ENCODE data around the gene CCDC102B.

CCDC102B gene

DNA sequence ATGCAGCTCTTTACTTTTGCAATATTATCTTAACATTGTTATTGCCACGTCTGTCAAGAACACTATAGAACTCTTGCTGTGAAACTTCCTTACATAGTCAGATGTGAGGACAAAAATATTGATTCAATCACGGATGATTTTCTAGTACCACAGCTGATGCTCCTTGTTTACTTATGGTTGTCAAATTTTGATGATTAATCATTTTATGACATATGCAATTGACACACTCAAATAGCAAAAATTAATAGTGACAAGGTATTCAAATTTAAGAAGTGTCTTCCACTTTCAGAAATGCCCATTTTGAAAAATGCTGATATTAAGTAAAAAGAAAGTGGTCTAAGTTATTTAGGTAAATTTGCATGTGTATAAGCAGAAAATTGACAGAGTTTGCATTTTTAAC lies 284.0 kb downstream of the CCDC102B start:
- no peaks in the 10 kb centered on the region for H3K36me3 ChIP-seq (ENCODE audit: low read depth)

DNA sequence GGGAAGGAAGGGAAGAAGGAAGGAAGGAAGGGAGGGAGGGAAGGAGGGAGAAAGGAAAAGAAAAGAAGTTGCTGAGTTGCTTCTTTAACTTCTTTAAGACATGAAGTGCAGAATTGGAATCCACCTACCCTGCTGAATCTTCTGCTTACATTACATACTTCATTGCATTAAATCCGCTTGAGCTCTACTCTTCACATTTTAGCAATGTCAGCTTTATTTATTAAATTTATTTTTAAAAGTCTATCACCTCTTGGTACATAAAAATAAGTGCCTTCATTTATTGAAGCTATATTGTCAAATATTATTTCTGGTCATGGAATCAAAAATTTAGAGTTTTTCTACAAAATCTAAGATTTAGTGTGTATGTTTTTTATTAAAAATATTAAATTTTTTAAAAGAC lies 284.6 kb downstream of the CCDC102B start:
- DNase-seq (ENCODE audit: low spot score) (no peak), ATAC-seq (ENCODE audit: low read depth) (no peak)
- Histone ChIP-seq H3K36me3 (ENCODE audit: low read depth) (no peaks in the 10 kb centered on the region), H3K4me1 (ENCODE audit: insufficient read depth, poor library complexity, severe bottlenecking) (no peaks in the 10 kb centered on the region), H3K4me3 (ENCODE audit: severe bottlenecking) (no peak overlapping the region), H3K27me3 (ENCODE audit: insufficient read depth, poor library complexity, severe bottlenecking) (no peaks in the 10 kb centered on the region), H3K9me3 (ENCODE audit: severe bottlenecking) (no peaks in the 10 kb centered on the region), H3K27ac (ENCODE audit: poor library complexity, severe bottlenecking) (no peak overlapping the region)
- TF ChIP-seq, protein P1, sequence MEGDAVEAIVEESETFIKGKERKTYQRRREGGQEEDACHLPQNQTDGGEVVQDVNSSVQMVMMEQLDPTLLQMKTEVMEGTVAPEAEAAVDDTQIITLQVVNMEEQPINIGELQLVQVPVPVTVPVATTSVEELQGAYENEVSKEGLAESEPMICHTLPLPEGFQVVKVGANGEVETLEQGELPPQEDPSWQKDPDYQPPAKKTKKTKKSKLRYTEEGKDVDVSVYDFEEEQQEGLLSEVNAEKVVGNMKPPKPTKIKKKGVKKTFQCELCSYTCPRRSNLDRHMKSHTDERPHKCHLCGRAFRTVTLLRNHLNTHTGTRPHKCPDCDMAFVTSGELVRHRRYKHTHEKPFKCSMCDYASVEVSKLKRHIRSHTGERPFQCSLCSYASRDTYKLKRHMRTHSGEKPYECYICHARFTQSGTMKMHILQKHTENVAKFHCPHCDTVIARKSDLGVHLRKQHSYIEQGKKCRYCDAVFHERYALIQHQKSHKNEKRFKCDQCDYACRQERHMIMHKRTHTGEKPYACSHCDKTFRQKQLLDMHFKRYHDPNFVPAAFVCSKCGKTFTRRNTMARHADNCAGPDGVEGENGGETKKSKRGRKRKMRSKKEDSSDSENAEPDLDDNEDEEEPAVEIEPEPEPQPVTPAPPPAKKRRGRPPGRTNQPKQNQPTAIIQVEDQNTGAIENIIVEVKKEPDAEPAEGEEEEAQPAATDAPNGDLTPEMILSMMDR (IDR thresholded peaks at IDR 0.05; ENCODE audit: poor library complexity, severe bottlenecking) = no peak

More for the DNA sequence above, 284.0 kb downstream of the CCDC102B start:
- no peak overlapping the region for H3K27ac ChIP-seq (ENCODE audit: poor library complexity, severe bottlenecking)
- no peaks in the 10 kb centered on the region for H3K27me3 ChIP-seq (ENCODE audit: insufficient read depth, poor library complexity, severe bottlenecking)
- DNase-seq (ENCODE audit: low spot score) (no peak), ATAC-seq (ENCODE audit: low read depth) (no peak)
- H3K4me1 ChIP-seq (ENCODE audit: insufficient read depth, poor library complexity, severe bottlenecking) = no peaks in the 10 kb centered on the region
- TF ChIP-seq, protein P1 (IDR thresholded peaks at IDR 0.05; ENCODE audit: poor library complexity, severe bottlenecking) = no peak
- no peaks in the 10 kb centered on the region for H3K9me3 ChIP-seq (ENCODE audit: severe bottlenecking)
- H3K4me3 ChIP-seq (ENCODE audit: severe bottlenecking) = no peak overlapping the region

DNA sequence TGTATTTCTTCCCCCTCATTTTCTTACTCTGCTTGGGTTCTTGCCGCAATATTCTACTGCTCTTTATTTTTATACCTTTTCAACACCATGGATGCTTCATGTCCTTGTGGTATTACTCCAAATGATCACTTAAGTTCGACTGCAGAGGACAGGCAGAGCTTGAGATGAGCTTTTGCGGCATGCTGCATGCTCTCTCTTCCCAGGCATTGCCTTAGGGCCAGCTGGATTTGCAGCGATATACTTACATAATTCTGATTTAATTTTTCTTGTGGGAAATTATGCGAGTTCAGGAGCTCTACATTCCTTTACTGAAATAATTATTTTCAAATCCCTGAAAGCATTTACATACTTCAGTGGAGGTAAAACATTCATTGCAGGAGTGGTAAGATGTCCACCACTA lies 288.1 kb downstream of the CCDC102B start:
- TF ChIP-seq, protein P1 (IDR thresholded peaks at IDR 0.05; ENCODE audit: poor library complexity, severe bottlenecking) = no peak
- Histone ChIP-seq H3K36me3 (ENCODE audit: low read depth) (no peaks in the 10 kb centered on the region), H3K4me3 (ENCODE audit: severe bottlenecking) (no peak overlapping the region), H3K27me3 (ENCODE audit: insufficient read depth, poor library complexity, severe bottlenecking) (no peaks in the 10 kb centered on the region), H3K27ac (ENCODE audit: poor library complexity, severe bottlenecking) (no peak overlapping the region), H3K4me1 (ENCODE audit: insufficient read depth, poor library complexity, severe bottlenecking) (no peaks in the 10 kb centered on the region), H3K9me3 (ENCODE audit: severe bottlenecking) (no peaks in the 10 kb centered on the region)
- ATAC-seq (ENCODE audit: low read depth) = no peak
- no peak for DNase-seq (ENCODE audit: low spot score)

DNA sequence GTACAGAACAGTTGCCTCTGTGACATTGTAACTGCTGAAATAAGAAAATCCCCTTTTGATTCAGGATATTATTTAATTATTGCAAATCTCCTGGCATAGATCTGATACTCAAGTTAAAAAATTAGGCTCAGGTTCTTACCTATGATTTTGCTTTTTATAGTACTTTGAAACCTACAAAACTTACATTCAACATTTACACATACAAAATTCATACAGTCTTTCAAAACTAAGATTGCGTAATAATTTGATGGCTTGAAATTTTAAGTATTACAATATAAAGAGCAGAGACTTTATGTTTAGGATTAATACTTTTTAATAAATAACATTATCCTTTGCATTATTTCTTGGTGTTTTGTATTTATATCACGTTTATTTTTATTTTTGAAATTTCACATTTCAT lies 291.1 kb downstream of the CCDC102B start:
- H3K4me3 ChIP-seq (ENCODE audit: severe bottlenecking) = no peak overlapping the region
- H3K4me1 ChIP-seq (ENCODE audit: insufficient read depth, poor library complexity, severe bottlenecking) = no peaks in the 10 kb centered on the region
- H3K36me3 ChIP-seq (ENCODE audit: low read depth) = no peaks in the 10 kb centered on the region
- H3K27ac ChIP-seq (ENCODE audit: poor library complexity, severe bottlenecking) = no peak overlapping the region
- DNase-seq (ENCODE audit: low spot score) (no peak), ATAC-seq (ENCODE audit: low read depth) (no peak)
- TF ChIP-seq, protein P1 (IDR thresholded peaks at IDR 0.05; ENCODE audit: poor library complexity, severe bottlenecking) = no peak
- H3K27me3 ChIP-seq (ENCODE audit: insufficient read depth, poor library complexity, severe bottlenecking) = no peaks in the 10 kb centered on the region
- no peaks in the 10 kb centered on the region for H3K9me3 ChIP-seq (ENCODE audit: severe bottlenecking)

DNA sequence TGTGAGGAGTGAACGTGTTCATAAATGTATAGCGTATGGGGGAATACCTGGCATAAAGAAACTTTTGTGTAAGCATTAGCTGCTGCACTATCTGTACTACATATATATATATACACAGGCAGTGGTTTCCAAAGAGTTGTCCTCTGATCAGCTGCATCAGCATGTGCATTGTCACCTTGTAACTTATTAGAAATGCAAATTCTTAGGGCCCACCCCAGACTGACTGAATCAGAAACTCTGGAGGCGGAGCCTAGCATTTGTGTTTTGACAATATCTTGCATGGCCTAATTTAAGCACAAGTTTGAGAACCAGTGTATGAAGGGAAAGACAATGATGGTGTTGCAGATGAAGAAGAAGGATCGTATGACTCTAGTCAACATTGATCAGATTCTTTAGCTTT lies 299.5 kb downstream of the CCDC102B start:
- Histone ChIP-seq H3K4me3 (ENCODE audit: severe bottlenecking) (no peak overlapping the region), H3K4me1 (ENCODE audit: insufficient read depth, poor library complexity, severe bottlenecking) (no peaks in the 10 kb centered on the region), H3K27me3 (ENCODE audit: insufficient read depth, poor library complexity, severe bottlenecking) (no peaks in the 10 kb centered on the region), H3K27ac (ENCODE audit: poor library complexity, severe bottlenecking) (no peak overlapping the region), H3K36me3 (ENCODE audit: low read depth) (no peaks in the 10 kb centered on the region), H3K9me3 (ENCODE audit: severe bottlenecking) (no peaks in the 10 kb centered on the region)
- ATAC-seq (ENCODE audit: low read depth) (no peak), DNase-seq (ENCODE audit: low spot score) (no peak)
- TF ChIP-seq, protein P1 (IDR thresholded peaks at IDR 0.05; ENCODE audit: poor library complexity, severe bottlenecking) = no peak

All from RWPE2 (cell line).